ENCODE results near the gene GPR25.

DNA sequence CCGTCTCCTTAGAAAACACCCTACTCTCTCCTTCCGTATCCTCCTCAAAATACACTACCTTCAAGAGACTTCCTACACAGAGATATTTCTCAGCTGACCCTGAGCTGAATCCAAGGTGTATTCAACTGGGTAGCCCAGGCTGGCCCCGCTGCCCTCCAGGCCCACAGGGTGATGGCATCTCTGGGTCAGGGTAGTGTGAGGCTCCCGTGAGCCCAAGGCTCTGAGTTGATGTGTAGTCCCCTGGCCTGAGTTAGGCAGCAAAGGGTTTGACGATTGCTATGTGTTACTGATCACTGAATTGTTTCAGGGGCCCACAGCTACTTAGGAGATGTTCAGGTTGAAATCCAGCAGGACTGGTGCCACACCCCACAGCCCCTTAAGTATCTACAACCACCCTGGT, 28.6 kb downstream of the GPR25 start:
- no peak for TF ChIP-seq TCF7L2 (IDR thresholded peaks at IDR 0.05; ENCODE audit: borderline replicate concordance, low read depth, low read length)
- TF ChIP-seq, protein P1, sequence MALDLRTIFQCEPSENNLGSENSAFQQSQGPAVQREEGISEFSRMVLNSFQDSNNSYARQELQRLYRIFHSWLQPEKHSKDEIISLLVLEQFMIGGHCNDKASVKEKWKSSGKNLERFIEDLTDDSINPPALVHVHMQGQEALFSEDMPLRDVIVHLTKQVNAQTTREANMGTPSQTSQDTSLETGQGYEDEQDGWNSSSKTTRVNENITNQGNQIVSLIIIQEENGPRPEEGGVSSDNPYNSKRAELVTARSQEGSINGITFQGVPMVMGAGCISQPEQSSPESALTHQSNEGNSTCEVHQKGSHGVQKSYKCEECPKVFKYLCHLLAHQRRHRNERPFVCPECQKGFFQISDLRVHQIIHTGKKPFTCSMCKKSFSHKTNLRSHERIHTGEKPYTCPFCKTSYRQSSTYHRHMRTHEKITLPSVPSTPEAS (tag by site-specific recombination; IDR thresholded peaks at IDR 0.05): no peak
